NCI-H146 treated with DMSO at 0.1 percent for 48 hours (cell line): ENCODE data around the gene ANKRD27.
"Not testable (repeated sequence)": the region's sequence is repeated elsewhere in the genome, so short reads cannot be mapped to it uniquely, and the experiment has no call there.

Experiments
- DNase-seq: peaks from one replicate; lab custom pipeline; 2025; ENCODE audit not compliant: unreplicated experiment; lab: John Stamatoyannopoulos, UW

The ANKRD27 gene

GRCh38 chr19:32607479-32607878 is 67.5 kb downstream of the ANKRD27 start:
- DNase-seq: no peak

GRCh38 chr19:32606289-32606688 is 68.7 kb downstream of the ANKRD27 start:
- DNase-seq: no peak

- DNase-seq: no peak
Measured at GRCh38 chr19:32605544-32605943, 69.4 kb downstream of the ANKRD27 start.

DNA sequence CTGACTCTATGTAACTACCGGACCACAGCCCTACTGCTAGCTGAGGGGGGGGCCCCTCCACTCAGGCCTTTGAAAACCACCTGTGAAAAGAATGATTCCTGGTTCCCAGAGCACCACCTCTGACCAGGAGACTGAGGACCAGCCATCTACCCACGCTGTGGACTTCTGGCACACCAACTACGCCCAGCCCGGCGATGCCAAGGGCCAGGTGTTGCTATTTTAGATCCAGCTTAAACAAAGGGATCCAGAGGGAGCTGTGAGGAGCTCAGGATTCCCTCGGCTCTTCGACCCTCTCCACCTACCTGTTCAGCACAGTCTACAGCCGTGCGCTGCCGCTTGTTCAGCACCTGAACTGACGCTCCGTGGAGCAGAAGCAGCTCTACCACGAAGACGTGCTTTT is 71.0 kb downstream of the ANKRD27 start:
- no peak for DNase-seq

GRCh38 chr19:32599736-32600157 is 75.2 kb downstream of the ANKRD27 start:
- peak; percentile 20 for DNase-seq

DNA sequence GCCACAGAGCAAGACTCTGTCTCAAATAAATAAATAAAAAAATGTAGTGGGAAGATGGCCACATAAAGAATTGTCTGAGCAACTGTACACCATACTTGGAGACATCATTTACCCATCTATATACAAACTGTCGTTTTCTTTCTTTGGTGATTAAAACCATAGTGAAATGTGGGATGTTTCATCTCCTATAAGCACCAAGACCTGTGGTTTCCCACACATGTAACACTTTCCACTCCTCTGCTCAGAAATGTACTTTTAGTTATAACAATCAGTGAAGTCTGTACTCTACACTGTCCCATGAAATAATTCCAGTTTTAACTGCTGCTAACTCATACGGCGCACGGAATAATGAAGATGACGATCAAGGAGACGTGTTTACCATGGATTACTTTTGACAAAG is 75.7 kb downstream of the ANKRD27 start:
- no peak for DNase-seq

DNA sequence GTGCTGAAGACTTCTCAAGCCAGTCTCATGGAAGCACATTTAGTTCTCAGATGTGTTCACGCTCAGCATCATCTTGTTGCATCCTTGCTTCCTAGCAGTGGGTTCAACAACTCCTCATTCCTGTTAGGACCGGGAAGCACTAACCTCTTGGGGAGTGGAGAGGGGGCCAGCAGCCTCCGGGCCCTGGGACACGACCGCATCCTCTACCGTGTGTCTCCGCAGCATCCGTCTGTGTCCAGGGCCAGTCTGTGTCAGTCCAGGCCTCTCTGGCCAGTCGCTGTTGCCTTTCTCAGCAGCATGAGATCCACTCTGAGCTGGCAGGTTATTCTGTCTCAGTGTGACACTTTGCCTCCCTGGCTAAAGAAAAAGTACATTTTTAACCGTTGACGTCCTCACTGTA is 77.0 kb downstream of the ANKRD27 start:
- DNase-seq: no peak

- no peak for DNase-seq
Measured at GRCh38 chr19:32595491-32595890, 79.5 kb downstream of the ANKRD27 start.

DNA sequence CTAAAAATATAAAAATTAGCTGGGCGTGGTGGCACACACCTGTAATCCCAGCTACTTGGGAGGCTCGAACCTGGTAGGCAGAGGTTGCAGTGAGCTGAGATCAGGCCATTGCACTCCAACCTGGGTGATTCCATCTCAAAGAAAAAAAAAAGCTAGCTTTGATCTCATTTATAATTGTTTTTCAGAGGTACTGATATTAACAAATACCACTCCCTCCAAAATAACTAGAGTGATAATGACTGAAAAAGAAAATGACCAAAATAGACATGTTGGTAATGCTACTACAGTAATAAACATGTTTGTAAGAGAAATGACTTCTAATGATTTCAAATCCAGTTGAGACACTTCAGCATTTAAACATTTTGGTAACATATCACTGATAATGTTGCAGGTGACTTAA is 81.0 kb downstream of the ANKRD27 start:
- DNase-seq: no peak

DNA sequence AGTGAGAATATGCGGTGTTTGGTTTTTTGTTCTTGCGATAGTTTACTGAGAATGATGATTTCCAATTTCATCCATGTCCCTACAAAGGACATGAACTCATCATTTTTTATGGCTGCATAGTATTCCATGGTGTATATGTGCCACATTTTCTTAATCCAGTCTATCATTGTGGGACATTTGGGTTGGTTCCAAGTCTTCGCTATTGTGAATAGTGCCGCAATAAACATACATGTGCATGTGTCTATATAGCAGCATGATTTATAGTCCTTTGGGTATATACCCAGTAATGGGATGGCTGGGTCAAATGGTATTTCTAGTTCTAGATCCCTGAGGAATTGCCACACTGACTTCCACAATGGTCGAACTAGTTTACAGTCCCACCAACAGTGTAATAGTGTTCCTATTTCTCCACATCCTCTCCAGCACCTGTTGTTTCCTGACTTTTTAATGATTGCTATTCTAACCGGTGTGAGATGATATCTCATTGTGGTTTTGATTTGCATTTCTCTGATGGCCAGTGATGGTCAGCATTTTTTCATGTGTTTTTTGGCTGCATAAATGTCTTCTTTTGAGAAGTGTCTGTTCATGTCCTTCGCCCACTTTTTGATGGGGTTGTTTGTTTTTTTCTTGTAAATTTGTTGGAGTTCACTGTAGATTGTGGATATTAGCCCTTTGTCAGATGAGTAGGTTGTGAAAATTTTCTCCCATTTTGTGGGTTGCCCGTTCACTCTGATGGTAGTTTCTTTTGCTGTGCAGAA is 87.1 kb downstream of the ANKRD27 start:
- not testable (repeated sequence) for DNase-seq

GRCh38 chr19:32581705-32582179 is 93.2 kb downstream of the ANKRD27 start:
- peak; percentile 47 for DNase-seq

DNA sequence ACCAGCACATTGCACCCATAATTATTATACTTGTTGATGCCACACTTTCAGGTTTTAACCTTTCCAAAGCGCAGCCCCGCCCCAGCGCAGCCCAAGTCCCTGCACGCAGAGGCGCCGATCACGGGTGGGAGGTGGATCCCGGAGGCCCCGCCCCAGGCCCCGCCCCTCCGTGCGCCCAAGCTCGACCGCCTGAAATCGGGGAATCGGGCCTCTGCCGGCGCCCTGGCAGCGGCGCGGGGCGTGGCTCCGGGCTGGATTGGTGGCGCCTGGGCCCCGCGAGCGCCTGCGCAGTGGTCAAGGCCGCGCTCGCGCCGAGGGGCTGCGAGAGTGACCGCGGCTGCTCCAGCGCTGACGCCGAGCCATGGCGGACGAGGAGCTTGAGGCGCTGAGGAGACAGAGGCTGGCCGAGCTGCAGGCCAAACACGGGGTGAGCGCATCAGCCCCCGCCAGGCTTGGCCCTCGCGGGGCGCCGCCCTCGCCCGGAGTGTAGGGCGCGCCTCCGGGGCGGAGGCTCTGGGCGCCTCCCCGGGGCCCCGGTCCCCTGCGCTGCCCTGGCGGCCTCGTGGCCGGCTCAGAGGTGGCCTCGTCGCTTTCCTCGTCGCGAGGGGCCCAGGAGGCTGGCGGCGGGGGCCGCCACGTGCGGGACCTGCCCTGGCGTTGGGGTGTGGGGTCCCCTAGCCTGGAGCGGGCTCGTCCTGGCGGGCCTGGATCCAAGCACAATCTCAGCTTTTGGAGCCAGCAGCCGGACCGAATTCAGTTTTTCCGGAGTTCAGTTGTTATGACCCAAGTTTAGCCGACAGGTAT is 93.9 kb downstream of the ANKRD27 start, which contains the start of gene PDCD5:
Gene PDCD5, plus strand, starts transcription at position 290 of the 804 bp plus-strand sequence. Its CDS starts 72 bp downstream, at position 362.
- DNase-seq: peak; percentile 90

- DNase-seq: no peak
Measured at GRCh38 chr19:32580353-32580900, 94.6 kb downstream of the ANKRD27 start.

DNA sequence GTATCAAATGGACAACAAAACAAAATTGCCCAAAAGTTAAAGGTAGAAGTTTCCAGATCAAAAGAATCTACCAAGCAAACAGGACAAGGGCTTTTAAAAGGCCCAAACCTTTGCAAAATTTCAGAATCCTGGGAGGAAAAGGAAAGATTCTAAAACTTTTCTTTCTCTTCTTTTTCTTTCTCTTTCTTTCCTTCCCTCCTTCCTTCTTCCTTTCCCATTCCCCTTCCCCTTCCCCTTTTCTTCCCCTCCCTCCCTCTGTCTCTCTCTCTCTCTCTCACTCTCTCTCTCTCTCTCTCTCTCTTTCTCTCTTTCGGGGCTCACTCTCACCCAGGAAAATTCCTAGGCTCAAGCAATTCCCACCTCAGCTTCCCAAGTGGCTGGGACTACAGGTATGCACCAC is 98.2 kb downstream of the ANKRD27 start:
- no peak for DNase-seq

GRCh38 chr19:32573492-32573794 is 101.5 kb downstream of the ANKRD27 start:
- DNase-seq: no peak

- not testable (repeated sequence) for DNase-seq
Measured at GRCh38 chr19:32572700-32573491, 102.1 kb downstream of the ANKRD27 start.

GRCh38 chr19:32571471-32572075 is 103.4 kb downstream of the ANKRD27 start:
- DNase-seq: not testable (repeated sequence)

- DNase-seq: peak; percentile 49
Measured at GRCh38 chr19:32570081-32570785, 104.7 kb downstream of the ANKRD27 start.

DNA sequence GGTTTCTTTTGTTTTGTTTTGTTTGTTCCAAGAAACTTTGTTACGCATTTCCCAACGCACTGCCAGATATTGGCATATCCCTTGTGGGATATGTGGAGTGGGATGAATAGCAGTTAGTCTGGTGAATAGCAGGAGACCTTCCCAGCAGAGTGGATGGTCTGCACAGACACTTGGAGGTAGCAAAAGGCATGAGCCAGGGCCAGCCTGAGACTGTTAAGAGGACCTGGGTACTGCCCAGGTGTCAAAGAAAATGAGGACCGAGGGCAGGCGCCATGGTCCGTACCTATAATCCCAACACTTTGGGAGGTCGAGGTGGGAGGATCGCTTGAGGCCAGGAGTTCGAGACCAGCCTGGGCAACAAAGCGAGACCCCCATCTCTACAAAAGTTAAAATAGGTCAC is 107.5 kb downstream of the ANKRD27 start:
- DNase-seq: no peak

GRCh38 chr19:32566246-32566830 is 108.6 kb downstream of the ANKRD27 start:
- DNase-seq: no peak
